Upper lobe of left lung (tissue), 6 donors: Measurements from ENCODE around the gene EFNA5. TPM values are rescaled to one million over a fixed set of nuclear protein-coding genes. Genes with fewer than 3 reads are reported as not detected.
"Not testable (repeated sequence)": the region's sequence is repeated elsewhere in the genome, so short reads cannot be mapped to it uniquely, and the experiment has no call there.

Experiments
- ATAC-seq, 2 donors: fragments of 200-7000 bp; cut with Tn5 transposase; one replicate each; pipeline ENCODE4 v1.9.1; 2022; ENCODE audit warnings: mild to moderate bottlenecking in 2 of 2, moderate library complexity in 2 of 2; ENCODE audit not compliant: low FRiP score in 2 of 2
- DNase-seq, 2 donors: peaks; one replicate each; pipeline ENCODE4 v3.0.0-alpha.2; 2019 to 2020
- H3K27ac ChIP-seq, 4 donors: fragments of 200-600 bp; sonication (generic); one replicate each; pipeline ENCODE4 v1.5.1; 2016 to 2019
- H3K27me3 ChIP-seq, 4 donors: fragments of 200-600 bp; sonication (generic); one replicate each; pipeline ENCODE4 v1.5.1; 2017 to 2019
- H3K36me3 ChIP-seq, 4 donors: fragments of 200-600 bp; sonication (generic); one replicate each; pipeline ENCODE4 v1.5.1; 2016 to 2019
- H3K4me1 ChIP-seq, 4 donors: fragments of 200-600 bp; sonication (generic); one replicate each; pipeline ENCODE4 v1.5.1; 2018 to 2019
- H3K4me3 ChIP-seq, 4 donors: fragments of 200-600 bp; sonication (generic); one replicate each; pipeline ENCODE4 v1.5.1; 2017 to 2019; ENCODE audit warnings: mild to moderate bottlenecking in 2 of 4, moderate library complexity in 1 of 4
- H3K9me3 ChIP-seq, 4 donors: fragments of 200-600 bp; sonication (generic); one replicate each; pipeline ENCODE4 v1.5.1; 2018 to 2019
- CTCF ChIP-seq, 6 experiments: fragments of 450-650 bp in 4 of 6; fragments of 200-600 bp in 2 of 6; sonication (generic) in 2 of 6; IDR thresholded peaks; one replicate each; pipeline ENCODE4 v1.5.1; 2016 to 2019; ENCODE audit warnings: antibody characterized with exemption in 6 of 6
- EP300 ChIP-seq, 4 donors: sonication (generic); formaldehyde crosslinking; IDR thresholded peaks; one replicate each; pipeline ENCODE4 v1.5.1; 2017; ENCODE audit warnings: antibody characterized with exemption in 4 of 4, control low read depth in 2 of 4
- POLR2A ChIP-seq, 4 donors: fragments of 450-650 bp; IDR thresholded peaks; one replicate each; pipeline ENCODE4 v1.5.1; 2016 to 2017; ENCODE audit warnings: antibody characterized with exemption in 4 of 4, mild to moderate bottlenecking in 2 of 4
- POLR2AphosphoS5 ChIP-seq, 2 donors: sonication (generic); formaldehyde crosslinking; IDR thresholded peaks; one replicate each; pipeline ENCODE4 v1.5.1; 2017; ENCODE audit warnings: antibody characterized with exemption in 2 of 2
- WGBS, 2 donors: methylation state at CpG; one replicate each; pipeline ENCODE4 v1.1.5; 2017 to 2018; 5-methylcytosine and 5-hydroxymethylcytosine counted together
- total RNA-seq, 6 donors: library from RNA; depleted of rRNA in 4 of 6; stranded (reverse); fragments of >200 nt in 4 of 6; gene quantifications; one replicate each; pipeline versions ENCODE4 v1.1.0 to v1.2.1, GENCODE V29; 2016 to 2021
- donor health status: DM: no; HTN: no; CAD: no; lungs with moderate emphysema.
- donor health status: DM: no; HTN: yes; CAD: no; lungs with severe emphysema.

EFNA5 gene
- total RNA-seq, 6 donors from 2014 or later: 4.1 to 41.9 (median 7.3) TPM

- Histone ChIP-seq H3K9me3 (no peaks in the 10 kb centered on the region), H3K4me1 (no peaks in the 10 kb centered on the region), H3K4me3 (no peak overlapping the region), H3K36me3 (no peaks in the 10 kb centered on the region), H3K27ac (no peak overlapping the region), H3K27me3 (no peaks in the 10 kb centered on the region)
- WGBS, 2 donors: 70 to 75% methylated on average over 6 of the region's 6 CpGs
- DNase-seq (no peak), ATAC-seq (peak in 1 of 2 donors; percentile 51)
- TF ChIP-seq POLR2AphosphoS5 (IDR thresholded peaks at IDR 0.05): no peak
- no peak for TF ChIP-seq POLR2A (IDR thresholded peaks at IDR 0.05)
- no peak for TF ChIP-seq CTCF (IDR thresholded peaks at IDR 0.05)
- no peak for TF ChIP-seq EP300 (IDR thresholded peaks at IDR 0.05)
Measured at GRCh38 chr5:107359033-107359915, 311.5 kb downstream of the EFNA5 start.

- Histone ChIP-seq H3K27ac (no peak overlapping the region), H3K27me3 (no peaks in the 10 kb centered on the region), H3K9me3 (no peaks in the 10 kb centered on the region), H3K4me1 (no peaks in the 10 kb centered on the region), H3K4me3 (no peak overlapping the region), H3K36me3 (no peaks in the 10 kb centered on the region)
- no peak for TF ChIP-seq EP300 (IDR thresholded peaks at IDR 0.05)
- no peak for TF ChIP-seq CTCF (IDR thresholded peaks at IDR 0.05)
- no peak for TF ChIP-seq POLR2AphosphoS5 (IDR thresholded peaks at IDR 0.05)
- TF ChIP-seq POLR2A (IDR thresholded peaks at IDR 0.05): no peak
- 77 to 80% methylated on average over 2 of the region's 2 CpGs for WGBS, 2 donors
- no peak for ATAC-seq
- no peak for DNase-seq
Measured at GRCh38 chr5:107356891-107357290, 313.8 kb downstream of the EFNA5 start.

GRCh38 chr5:107352576-107352975 is 318.2 kb downstream of the EFNA5 start:
- TF ChIP-seq EP300 (IDR thresholded peaks at IDR 0.05) (no peak), CTCF (IDR thresholded peaks at IDR 0.05) (no peak), POLR2AphosphoS5 (IDR thresholded peaks at IDR 0.05) (no peak), POLR2A (IDR thresholded peaks at IDR 0.05) (no peak)
- Histone ChIP-seq H3K27ac (no peak overlapping the region), H3K36me3 (no peaks in the 10 kb centered on the region), H3K27me3 (no peaks in the 10 kb centered on the region), H3K9me3 (no peaks in the 10 kb centered on the region), H3K4me3 (no peak overlapping the region), H3K4me1 (no peaks in the 10 kb centered on the region)
- ATAC-seq (no peak), DNase-seq (no peak)
- 70 to 90% methylated on average over 2 of the region's 2 CpGs for WGBS, 2 donors

- DNase-seq, ATAC-seq, H3K27me3 ChIP-seq, H3K27ac ChIP-seq, H3K4me3 ChIP-seq, H3K36me3 ChIP-seq, H3K4me1 ChIP-seq: not testable (repeated sequence)
- peaks cover 0 to 13% (median 8%) of the 10 kb centered on the region in 4 donors for H3K9me3 ChIP-seq
- 91 to 98% methylated on average over 3 of the region's 3 CpGs for WGBS, 2 donors
Measured at GRCh38 chr5:107346580-107346979, 324.2 kb downstream of the EFNA5 start.

- WGBS, 2 donors: 92 to 98% methylated on average over 4 of the region's 4 CpGs
- ATAC-seq (no peak), DNase-seq (no peak)
- H3K4me3 ChIP-seq: no peak overlapping the region
- H3K36me3 ChIP-seq: no peaks in the 10 kb centered on the region
- H3K27ac ChIP-seq: no peak overlapping the region
- peaks cover 0 to 13% (median 8%) of the 10 kb centered on the region in 4 donors for H3K9me3 ChIP-seq
- TF ChIP-seq EP300 (IDR thresholded peaks at IDR 0.05) (no peak), POLR2AphosphoS5 (IDR thresholded peaks at IDR 0.05) (no peak)
- H3K4me1 ChIP-seq: no peaks in the 10 kb centered on the region
- no peaks in the 10 kb centered on the region for H3K27me3 ChIP-seq
Measured at GRCh38 chr5:107342371-107342770, 328.4 kb downstream of the EFNA5 start.
